ENCODE results near the gene COL4A4. TPM values are rescaled to one million over a fixed set of nuclear protein-coding genes. Genes with fewer than 3 reads are reported as not detected.

Gene COL4A4
- total and polyA plus RNA-seq, 2 of the 13 experiments (the other 11 are each of a cell fraction or from before 2014, with no cell fraction given), result not detected

- TF ChIP-seq ZSCAN5A (CRISPR knock-in tag; IDR thresholded peaks at IDR 0.05; ENCODE audit: borderline replicate concordance) (no peak), NCOA1 (CRISPR knock-in tag; IDR thresholded peaks at IDR 0.05) (no peak), NONO (IDR thresholded peaks at IDR 0.05) (no peak), NONO (CRISPR knock-in tag; conservative IDR thresholded peaks at IDR 0.05) (no peak), EZH2 (conservative IDR thresholded peaks at IDR 0.05; ENCODE audit: low read depth, low read length) (no peak), MTERF4 (CRISPR knock-in tag; IDR thresholded peaks at IDR 0.05) (no peak), CSRNP2 (CRISPR knock-in tag; conservative IDR thresholded peaks at IDR 0.05; ENCODE audit: low read depth) (no peak), ZXDC (CRISPR knock-in tag; IDR thresholded peaks at IDR 0.05) (no peak), ZBTB49 (CRISPR knock-in tag; IDR thresholded peaks at IDR 0.05; ENCODE audit: borderline replicate concordance) (no peak)
These were observed 47.0 kb downstream of the COL4A4 start (continued) for GRCh38 chr2:227117027-227117426.

Measured in HepG2 (cell line).